NCI-H1694 (cell line): ENCODE results near the gene OR51M1.

Experiments
- DNase-seq: peaks from one replicate; lab custom pipeline; 2025; lab: John Stamatoyannopoulos, UW

The OR51M1 gene

GRCh38 chr11:5390210-5390609 lies 6.6 kb downstream of the OR51M1 start:
- no peak for DNase-seq

GRCh38 chr11:5394091-5394490 lies 10.5 kb downstream of the OR51M1 start:
- DNase-seq, result no peak

GRCh38 chr11:5398936-5399335 lies 15.3 kb downstream of the OR51M1 start:
- DNase-seq, result no peak

- no peak for DNase-seq
Observed at GRCh38 chr11:5405173-5405572, 21.6 kb downstream of the OR51M1 start.

GRCh38 chr11:5420993-5421392 lies 37.4 kb downstream of the OR51M1 start:
- no peak for DNase-seq

- no peak for DNase-seq
Observed at GRCh38 chr11:5421811-5422210, 38.2 kb downstream of the OR51M1 start, which contains the start of gene OR51Q1. TSS of gene OR51Q1 (plus strand) at chr11:5422111. CDS start at chr11:5422201, 90 bp downstream.

GRCh38 chr11:5423131-5423530 lies 39.5 kb downstream of the OR51M1 start:
- no peak for DNase-seq

GRCh38 chr11:5441414-5441813 lies 57.8 kb downstream of the OR51M1 start, which contains the start of gene OR51I1:
TSS of gene OR51I1 (minus strand) at chr11:5441514. CDS start at chr11:5441514, 0 bp downstream.
- no peak for DNase-seq
